GM18951 (cell line): ENCODE measurements around the gene HGS.

Source experiments
- POLR2A ChIP-seq: IDR thresholded peaks from 4 replicates; pipeline ENCODE4 v1.6.1; 2011; ENCODE audit warnings: mild to moderate bottlenecking; ENCODE audit not compliant: insufficient read length, insufficient read depth; ENCODE audit errors: extremely low read depth
- in situ Hi-C: fragments of 300-500 bp; cut with MboI; formaldehyde crosslinking; loops from one replicate; pipeline ENCODE4 v1.12.0; 2022; ENCODE audit warnings: low sequenced_read_pairs, mixed read lengths, inconsistent platforms; ENCODE audit not compliant: unreplicated experiment

HGS gene

GRCh38 chr17:81648013-81648706 is 35.7 kb upstream of the HGS start:
- in situ Hi-C loops = no loop called here

GRCh38 chr17:81648707-81649085 is 35.1 kb upstream of the HGS start:
- in situ Hi-C loops = no loop called here
- TF ChIP-seq POLR2A = no peak

More at GRCh38 chr17:81648013-81648706, 35.7 kb upstream of the HGS start:
- TF ChIP-seq POLR2A = no peak

GRCh38 chr17:81650951-81651350 is 32.9 kb upstream of the HGS start:
- in situ Hi-C loops = no loop called here
- TF ChIP-seq POLR2A = no peak

- TF ChIP-seq POLR2A = no peak
- in situ Hi-C loops = no loop called here
Observed at GRCh38 chr17:81651692-81652091, 32.1 kb upstream of the HGS start.

- no peak for TF ChIP-seq POLR2A
- in situ Hi-C loops = no loop called here
Observed at GRCh38 chr17:81652906-81653771, 30.7 kb upstream of the HGS start.

GRCh38 chr17:81655378-81656117 is 28.3 kb upstream of the HGS start:
- in situ Hi-C loops = no loop called here
- no peak for TF ChIP-seq POLR2A

GRCh38 chr17:81656118-81656743 is 27.6 kb upstream of the HGS start, which contains the start of gene PDE6G:
Gene PDE6G (minus strand): TSS chr17:81656542. CDS start chr17:81653305, 3,237 bp downstream.
- in situ Hi-C loops = no loop called here

GRCh38 chr17:81656835-81657234 is 27.0 kb upstream of the HGS start:
- in situ Hi-C loops = no loop called here
- TF ChIP-seq POLR2A = no peak

More at GRCh38 chr17:81656118-81656743, 27.6 kb upstream of the HGS start, which contains the start of gene PDE6G:
- TF ChIP-seq POLR2A = no peak

- TF ChIP-seq POLR2A = no peak
- in situ Hi-C loops = no loop called here
Observed at GRCh38 chr17:81659038-81659437, 24.8 kb upstream of the HGS start.

GRCh38 chr17:81660441-81660840 is 23.4 kb upstream of the HGS start:
- in situ Hi-C loops = no loop called here
- no peak for TF ChIP-seq POLR2A

- in situ Hi-C loops = no loop called here
- no peak for TF ChIP-seq POLR2A
Observed at GRCh38 chr17:81662002-81662401, 21.8 kb upstream of the HGS start.

- TF ChIP-seq POLR2A = no peak
- in situ Hi-C loops = no loop called here
Observed at GRCh38 chr17:81664051-81664470, 19.8 kb upstream of the HGS start.
